Urothelium cell line (cell line): Measurements from ENCODE around the gene DENND1A.
"Not testable (repeated sequence)": the region's sequence is repeated elsewhere in the genome, so short reads cannot be mapped to it uniquely, and the experiment has no call there.

Experiments
- DNase-seq: peaks from one replicate; pipeline ENCODE4 v3.0.0; 2011; ENCODE audit warnings: low spot score, mixed read lengths
- FAIRE-seq: peaks from 2 replicates; lab custom pipeline; 2011; peaks lifted over from hg19 to GRCh38; lab: Jason Lieb, UNC

The DENND1A gene

GRCh38 chr9:123450098-123450770 lies 479.7 kb downstream of the DENND1A start:
- FAIRE-seq (no peak), DNase-seq (no peak)

- DNase-seq (no peak), FAIRE-seq (no peak)
These were observed 481.8 kb downstream of the DENND1A start for GRCh38 chr9:123447934-123448646.

GRCh38 chr9:123445981-123446610 lies 483.8 kb downstream of the DENND1A start:
- FAIRE-seq (no peak), DNase-seq (peak; percentile 72)

- FAIRE-seq = no peak
- DNase-seq = no peak
These were observed 484.8 kb downstream of the DENND1A start for GRCh38 chr9:123445116-123445515.

- FAIRE-seq = no peak
- no peak for DNase-seq
These were observed 488.2 kb downstream of the DENND1A start for GRCh38 chr9:123441769-123442168.

- no peak for DNase-seq
- FAIRE-seq = no peak
These were observed 489.7 kb downstream of the DENND1A start for GRCh38 chr9:123440256-123440655.

GRCh38 chr9:123438821-123439220 lies 491.1 kb downstream of the DENND1A start:
- FAIRE-seq = no peak
- no peak for DNase-seq

- FAIRE-seq = no peak
- DNase-seq = no peak
These were observed 491.6 kb downstream of the DENND1A start for GRCh38 chr9:123438321-123438720.

GRCh38 chr9:123437201-123437600 lies 492.7 kb downstream of the DENND1A start:
- FAIRE-seq (no peak), DNase-seq (no peak)

- DNase-seq (no peak), FAIRE-seq (no peak)
These were observed 494.5 kb downstream of the DENND1A start for GRCh38 chr9:123435471-123435870.

GRCh38 chr9:123434619-123435240 lies 495.2 kb downstream of the DENND1A start:
- FAIRE-seq (no peak), DNase-seq (peak; percentile 29)

GRCh38 chr9:123432331-123433236 lies 497.3 kb downstream of the DENND1A start:
- DNase-seq (no peak), FAIRE-seq (no peak)

GRCh38 chr9:123431581-123431980 lies 498.3 kb downstream of the DENND1A start:
- FAIRE-seq (no peak), DNase-seq (no peak)

GRCh38 chr9:123428450-123428849 lies 501.5 kb downstream of the DENND1A start:
- DNase-seq, FAIRE-seq: not testable (repeated sequence)

- no peak for FAIRE-seq
- DNase-seq = no peak
These were observed 503.5 kb downstream of the DENND1A start for GRCh38 chr9:123426406-123426805.

- FAIRE-seq = no peak
- no peak for DNase-seq
These were observed 504.0 kb downstream of the DENND1A start for GRCh38 chr9:123425836-123426365.

GRCh38 chr9:123425261-123425821 lies 504.6 kb downstream of the DENND1A start:
- no peak for DNase-seq
- FAIRE-seq = no peak

GRCh38 chr9:123424552-123425225 lies 505.2 kb downstream of the DENND1A start:
- FAIRE-seq (no peak), DNase-seq (no peak)

- DNase-seq (no peak), FAIRE-seq (no peak)
These were observed 505.8 kb downstream of the DENND1A start for GRCh38 chr9:123424131-123424530.
